ENCODE measurements around the gene HNRNPF. TPM values are rescaled to one million over a fixed set of nuclear protein-coding genes. Genes with fewer than 3 reads are reported as not detected.
"Not testable (repeated sequence)": the region's sequence is repeated elsewhere in the genome, so short reads cannot be mapped to it uniquely, and the experiment has no call there.

The HNRNPF gene
- total RNA-seq, 1 donor from 2014 or later, result 280 TPM

GRCh38 chr10:43396061-43396927 is 12.7 kb downstream of the HNRNPF start:
- peak; percentile 80 for DNase-seq

- peak; percentile 56 for DNase-seq
Measured at GRCh38 chr10:43395571-43396060, 13.4 kb downstream of the HNRNPF start.

GRCh38 chr10:43394868-43395267 is 14.1 kb downstream of the HNRNPF start:
- no peak for DNase-seq

- DNase-seq, result no peak
Measured at GRCh38 chr10:43393606-43394360, 15.2 kb downstream of the HNRNPF start.

GRCh38 chr10:43393186-43393585 is 15.8 kb downstream of the HNRNPF start:
- not testable (repeated sequence) for DNase-seq

GRCh38 chr10:43392748-43393147 is 16.2 kb downstream of the HNRNPF start:
- no peak for DNase-seq

- no peak for DNase-seq
Measured at GRCh38 chr10:43391496-43391895, 17.5 kb downstream of the HNRNPF start.

- DNase-seq, result peak; percentile 69
Measured at GRCh38 chr10:43390759-43391158, 18.2 kb downstream of the HNRNPF start.

- DNase-seq, result no peak
Measured at GRCh38 chr10:43390333-43390732, 18.7 kb downstream of the HNRNPF start.

GRCh38 chr10:43389867-43390266 is 19.1 kb downstream of the HNRNPF start:
- no peak for DNase-seq

- no peak for DNase-seq
Measured at GRCh38 chr10:43387678-43388032, 21.3 kb downstream of the HNRNPF start.

GRCh38 chr10:43386981-43387677 is 21.9 kb downstream of the HNRNPF start:
- DNase-seq, result no peak

GRCh38 chr10:43386549-43386948 is 22.4 kb downstream of the HNRNPF start:
- DNase-seq, result no peak

GRCh38 chr10:43385412-43386004 is 23.5 kb downstream of the HNRNPF start:
- no peak for DNase-seq

GRCh38 chr10:43384252-43385221 is 24.4 kb downstream of the HNRNPF start:
- no peak for DNase-seq

GRCh38 chr10:43383204-43383971 is 25.6 kb downstream of the HNRNPF start:
- DNase-seq, result no peak

GRCh38 chr10:43380610-43381222 is 28.3 kb downstream of the HNRNPF start:
- DNase-seq, result no peak

- no peak for DNase-seq
Measured at GRCh38 chr10:43377424-43377883, 31.5 kb downstream of the HNRNPF start.

GRCh38 chr10:43376828-43377423 is 32.1 kb downstream of the HNRNPF start:
- no peak for DNase-seq

All from dermis blood vessel endothelial cell (primary cell).